ENCODE results near the gene FRMPD4. TPM values are rescaled to one million over a fixed set of nuclear protein-coding genes. Genes with fewer than 3 reads are reported as not detected.

FRMPD4 gene
- total and polyA plus RNA-seq, 2 experiments from 2014 or later = 0.19 to 0.80 TPM

- no peak for ATAC-seq
Measured at GRCh38 chrX:12496343-12496742, 358.1 kb downstream of the FRMPD4 start.

More at GRCh38 chrX:12496343-12496742, 358.1 kb downstream of the FRMPD4 start:
- Histone ChIP-seq H3K79me2 (replicated peaks; ENCODE audit: insufficient read depth) (no peaks in the 10 kb centered on the region), H3K4me1 (ENCODE audit: insufficient read depth) (peaks cover 8% of the 10 kb centered on the region; the same call in 1 of the 2 replicates), H3K36me3 (ENCODE audit: insufficient read depth) (no peaks in the 10 kb centered on the region), H3K4me2 (no peak overlapping the region), H3K27ac (ENCODE audit: low read depth) (no peak overlapping the region), H3F3A (replicated peaks; ENCODE audit: low read depth) (no peaks in the 10 kb centered on the region), H2AFZ (no peak overlapping the region), H3K9me2 (ENCODE audit: insufficient read depth) (no peaks in the 10 kb centered on the region), H3K27me3 (ENCODE audit: insufficient read depth) (no peaks in the 10 kb centered on the region), H4K20me1 (replicated peaks; ENCODE audit: insufficient read depth) (no peaks in the 10 kb centered on the region), H3K4me3 (no peak overlapping the region)
- no peak for DNase-seq (ENCODE audit: low spot score)
- no peaks in the 10 kb centered on the region for H3K9me3 Mint-ChIP-seq
- peaks cover 2% of the 10 kb centered on the region; the same call in 1 of the 3 replicates for H3K4me1 Mint-ChIP-seq
- H3K27me3 Mint-ChIP-seq (ENCODE audit: insufficient read depth, low read depth, poor library complexity) = no peaks in the 10 kb centered on the region
- TF ChIP-seq, protein P1, sequence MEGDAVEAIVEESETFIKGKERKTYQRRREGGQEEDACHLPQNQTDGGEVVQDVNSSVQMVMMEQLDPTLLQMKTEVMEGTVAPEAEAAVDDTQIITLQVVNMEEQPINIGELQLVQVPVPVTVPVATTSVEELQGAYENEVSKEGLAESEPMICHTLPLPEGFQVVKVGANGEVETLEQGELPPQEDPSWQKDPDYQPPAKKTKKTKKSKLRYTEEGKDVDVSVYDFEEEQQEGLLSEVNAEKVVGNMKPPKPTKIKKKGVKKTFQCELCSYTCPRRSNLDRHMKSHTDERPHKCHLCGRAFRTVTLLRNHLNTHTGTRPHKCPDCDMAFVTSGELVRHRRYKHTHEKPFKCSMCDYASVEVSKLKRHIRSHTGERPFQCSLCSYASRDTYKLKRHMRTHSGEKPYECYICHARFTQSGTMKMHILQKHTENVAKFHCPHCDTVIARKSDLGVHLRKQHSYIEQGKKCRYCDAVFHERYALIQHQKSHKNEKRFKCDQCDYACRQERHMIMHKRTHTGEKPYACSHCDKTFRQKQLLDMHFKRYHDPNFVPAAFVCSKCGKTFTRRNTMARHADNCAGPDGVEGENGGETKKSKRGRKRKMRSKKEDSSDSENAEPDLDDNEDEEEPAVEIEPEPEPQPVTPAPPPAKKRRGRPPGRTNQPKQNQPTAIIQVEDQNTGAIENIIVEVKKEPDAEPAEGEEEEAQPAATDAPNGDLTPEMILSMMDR (conservative IDR thresholded peaks at IDR 0.05; ENCODE audit: low read depth in 2 of 2) = no peak
- TF ChIP-seq ZNF331 (CRISPR knock-in tag; IDR thresholded peaks at IDR 0.05; ENCODE audit: low read depth) (no peak), EZH2 (IDR thresholded peaks at IDR 0.05; ENCODE audit: low read depth, unreplicated experiment) (no peak), POLR2AphosphoS5 (IDR thresholded peaks at IDR 0.05; ENCODE audit: low read depth) (no peak), NANOG (IDR thresholded peaks at IDR 0.05; ENCODE audit: borderline replicate concordance) (no peak), REST (IDR thresholded peaks at IDR 0.05; ENCODE audit: unreplicated experiment) (no peak), ZNF114 (CRISPR knock-in tag; IDR thresholded peaks at IDR 0.05) (no peak), JUNB (IDR thresholded peaks at IDR 0.05; ENCODE audit: unreplicated experiment) (no peak), CREB1 (CRISPR knock-in tag; IDR thresholded peaks at IDR 0.05; ENCODE audit: low read depth) (no peak), ZNF462 (CRISPR knock-in tag; IDR thresholded peaks at IDR 0.05) (no peak), STAT1 (IDR thresholded peaks at IDR 0.05; ENCODE audit: unreplicated experiment) (no peak), ETS1 (IDR thresholded peaks at IDR 0.05) (no peak), EZH2phosphoT487 (IDR thresholded peaks at IDR 0.05; ENCODE audit: unreplicated experiment) (no peak)
- no peak overlapping the region for H3K4me3 Mint-ChIP-seq
- H3K36me3 Mint-ChIP-seq (ENCODE audit: low read depth) = no peaks in the 10 kb centered on the region
- H3K27ac Mint-ChIP-seq = no peak overlapping the region

All from GM23338 (cell line).